ENCODE results near the gene HNRNPD.
"Not testable (repeated sequence)": the region's sequence is repeated elsewhere in the genome, so short reads cannot be mapped to it uniquely, and the experiment has no call there.

HNRNPD gene

GRCh38 chr4:82352118-82352824 is 21.5 kb downstream of the HNRNPD start:
- DNase-seq (ENCODE audit: low read depth in 1 of 2, low spot score in 1 of 2), result no peak
- H3K27me3 ChIP-seq (ENCODE audit: insufficient read depth, poor library complexity, severe bottlenecking), result no peaks in the 10 kb centered on the region
- TF ChIP-seq GABPA (IDR thresholded peaks at IDR 0.05; ENCODE audit: low read depth) (no peak), CTCF (IDR thresholded peaks at IDR 0.05; ENCODE audit: insufficient read depth, low read length) (no peak), POLR2AphosphoS5 (IDR thresholded peaks at IDR 0.05; ENCODE audit: low read depth) (peak; percentile 61)
- no peak overlapping the region for H3K27ac ChIP-seq (replicated peaks)
- no peak overlapping the region for H3K4me3 ChIP-seq (replicated peaks; ENCODE audit: insufficient read depth, low read length)

- Histone ChIP-seq H3K27ac (replicated peaks) (no peak overlapping the region), H3K27me3 (ENCODE audit: insufficient read depth, poor library complexity, severe bottlenecking) (no peaks in the 10 kb centered on the region), H3K4me3 (replicated peaks; ENCODE audit: insufficient read depth, low read length) (no peak overlapping the region)
- no peak for TF ChIP-seq POLR2AphosphoS5 (IDR thresholded peaks at IDR 0.05; ENCODE audit: low read depth)
- TF ChIP-seq GABPA (IDR thresholded peaks at IDR 0.05; ENCODE audit: low read depth), result no peak
- TF ChIP-seq SPI1 (IDR thresholded peaks at IDR 0.05; ENCODE audit: borderline replicate concordance, low read depth), result no peak
- no peak for TF ChIP-seq REST (IDR thresholded peaks at IDR 0.05; ENCODE audit: insufficient replicate concordance, low read depth)
- TF ChIP-seq CTCF (IDR thresholded peaks at IDR 0.05; ENCODE audit: insufficient read depth, low read length), result no peak
- no peak for DNase-seq (ENCODE audit: low read depth in 1 of 2, low spot score in 1 of 2)
These were observed 27.7 kb downstream of the HNRNPD start for GRCh38 chr4:82346126-82346525.

GRCh38 chr4:82335043-82335442 is 38.7 kb downstream of the HNRNPD start:
- H3K27me3 ChIP-seq (ENCODE audit: insufficient read depth, poor library complexity, severe bottlenecking), result no peaks in the 10 kb centered on the region
- no peak overlapping the region for H3K4me3 ChIP-seq (replicated peaks; ENCODE audit: insufficient read depth, low read length)
- no peak overlapping the region for H3K27ac ChIP-seq (replicated peaks)
- no peak for DNase-seq (ENCODE audit: low read depth in 1 of 2, low spot score in 1 of 2)
- TF ChIP-seq REST (IDR thresholded peaks at IDR 0.05; ENCODE audit: insufficient replicate concordance, low read depth), result no peak
- no peak for TF ChIP-seq SPI1 (IDR thresholded peaks at IDR 0.05; ENCODE audit: borderline replicate concordance, low read depth)
- TF ChIP-seq GABPA (IDR thresholded peaks at IDR 0.05; ENCODE audit: low read depth), result no peak
- no peak for TF ChIP-seq CTCF (IDR thresholded peaks at IDR 0.05; ENCODE audit: insufficient read depth, low read length)
- TF ChIP-seq POLR2AphosphoS5 (IDR thresholded peaks at IDR 0.05; ENCODE audit: low read depth), result no peak

GRCh38 chr4:82333641-82334040 is 40.1 kb downstream of the HNRNPD start:
- not testable (repeated sequence) for H3K4me3 ChIP-seq (replicated peaks; ENCODE audit: insufficient read depth, low read length); H3K27ac ChIP-seq (replicated peaks); H3K27me3 ChIP-seq (ENCODE audit: insufficient read depth, poor library complexity, severe bottlenecking)
- DNase-seq (ENCODE audit: low read depth in 1 of 2, low spot score in 1 of 2), result peak in 1 of 2 experiments; percentile 54
